ENCODE data around the gene SLC9A8. TPM values are rescaled to one million over a fixed set of nuclear protein-coding genes. Genes with fewer than 3 reads are reported as not detected.

SLC9A8 gene
- total and polyA plus RNA-seq, 9 of the 15 experiments (the other 6 are each of a cell fraction or from before 2014, with no cell fraction given): 0.56 to 9.7 (median 5.0) TPM

DNA sequence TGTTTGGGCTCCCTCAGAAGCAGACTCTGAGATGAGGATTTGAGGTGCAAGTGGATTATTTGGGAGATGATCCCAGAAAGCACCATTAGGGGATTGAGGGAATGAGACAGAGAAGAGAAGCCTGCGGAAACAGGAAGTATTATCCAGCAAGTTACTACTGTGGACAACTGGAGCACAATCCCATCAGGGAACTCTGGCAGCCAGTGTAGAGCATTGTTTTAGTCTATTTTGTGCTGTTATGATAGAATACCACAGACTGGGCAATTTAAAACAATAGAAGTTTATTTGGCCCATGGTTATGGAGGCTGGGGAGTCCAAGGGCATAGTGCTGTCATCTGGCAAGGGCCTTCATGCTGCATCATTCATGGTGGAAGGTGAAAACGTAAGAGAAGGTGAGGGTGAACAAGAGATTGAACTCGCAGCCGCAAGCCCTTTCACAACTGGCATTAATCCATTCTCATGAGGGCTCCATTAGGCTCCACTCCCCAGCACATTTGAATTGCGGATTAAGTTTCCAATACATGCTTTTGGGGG lies 43.5 kb upstream of the SLC9A8 start (continued):
- TF ChIP-seq, protein P1, sequence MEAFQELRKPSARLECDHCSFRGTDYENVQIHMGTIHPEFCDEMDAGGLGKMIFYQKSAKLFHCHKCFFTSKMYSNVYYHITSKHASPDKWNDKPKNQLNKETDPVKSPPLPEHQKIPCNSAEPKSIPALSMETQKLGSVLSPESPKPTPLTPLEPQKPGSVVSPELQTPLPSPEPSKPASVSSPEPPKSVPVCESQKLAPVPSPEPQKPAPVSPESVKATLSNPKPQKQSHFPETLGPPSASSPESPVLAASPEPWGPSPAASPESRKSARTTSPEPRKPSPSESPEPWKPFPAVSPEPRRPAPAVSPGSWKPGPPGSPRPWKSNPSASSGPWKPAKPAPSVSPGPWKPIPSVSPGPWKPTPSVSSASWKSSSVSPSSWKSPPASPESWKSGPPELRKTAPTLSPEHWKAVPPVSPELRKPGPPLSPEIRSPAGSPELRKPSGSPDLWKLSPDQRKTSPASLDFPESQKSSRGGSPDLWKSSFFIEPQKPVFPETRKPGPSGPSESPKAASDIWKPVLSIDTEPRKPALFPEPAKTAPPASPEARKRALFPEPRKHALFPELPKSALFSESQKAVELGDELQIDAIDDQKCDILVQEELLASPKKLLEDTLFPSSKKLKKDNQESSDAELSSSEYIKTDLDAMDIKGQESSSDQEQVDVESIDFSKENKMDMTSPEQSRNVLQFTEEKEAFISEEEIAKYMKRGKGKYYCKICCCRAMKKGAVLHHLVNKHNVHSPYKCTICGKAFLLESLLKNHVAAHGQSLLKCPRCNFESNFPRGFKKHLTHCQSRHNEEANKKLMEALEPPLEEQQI (IDR thresholded peaks at IDR 0.05): no peak
- TF ChIP-seq RFX1 (IDR thresholded peaks at IDR 0.05): no peak
- TF ChIP-seq, protein P2, sequence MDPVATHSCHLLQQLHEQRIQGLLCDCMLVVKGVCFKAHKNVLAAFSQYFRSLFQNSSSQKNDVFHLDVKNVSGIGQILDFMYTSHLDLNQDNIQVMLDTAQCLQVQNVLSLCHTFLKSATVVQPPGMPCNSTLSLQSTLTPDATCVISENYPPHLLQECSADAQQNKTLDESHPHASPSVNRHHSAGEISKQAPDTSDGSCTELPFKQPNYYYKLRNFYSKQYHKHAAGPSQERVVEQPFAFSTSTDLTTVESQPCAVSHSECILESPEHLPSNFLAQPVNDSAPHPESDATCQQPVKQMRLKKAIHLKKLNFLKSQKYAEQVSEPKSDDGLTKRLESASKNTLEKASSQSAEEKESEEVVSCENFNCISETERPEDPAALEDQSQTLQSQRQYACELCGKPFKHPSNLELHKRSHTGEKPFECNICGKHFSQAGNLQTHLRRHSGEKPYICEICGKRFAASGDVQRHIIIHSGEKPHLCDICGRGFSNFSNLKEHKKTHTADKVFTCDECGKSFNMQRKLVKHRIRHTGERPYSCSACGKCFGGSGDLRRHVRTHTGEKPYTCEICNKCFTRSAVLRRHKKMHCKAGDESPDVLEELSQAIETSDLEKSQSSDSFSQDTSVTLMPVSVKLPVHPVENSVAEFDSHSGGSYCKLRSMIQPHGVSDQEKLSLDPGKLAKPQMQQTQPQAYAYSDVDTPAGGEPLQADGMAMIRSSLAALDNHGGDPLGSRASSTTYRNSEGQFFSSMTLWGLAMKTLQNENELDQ (CRISPR knock-in tag; IDR thresholded peaks at IDR 0.05; ENCODE audit: borderline replicate concordance): no peak
- no peak for TF ChIP-seq CCAR2 (IDR thresholded peaks at IDR 0.05; ENCODE audit: low read depth, low read length)
- no peak for TF ChIP-seq HMGXB4 (CRISPR knock-in tag; IDR thresholded peaks at IDR 0.05)
- TF ChIP-seq ZNF699 (CRISPR knock-in tag; IDR thresholded peaks at IDR 0.05; ENCODE audit: insufficient replicate concordance): no peak

Measured in K562 (cell line).